H1 (cell line): ENCODE measurements around the gene DGKD. TPM values are rescaled to one million over a fixed set of nuclear protein-coding genes. Genes with fewer than 3 reads are reported as not detected.

Experiments used
- CEBPB ChIP-seq: IDR thresholded peaks from 2 replicates; pipeline ENCODE4 v1.6.1; 2012; ENCODE audit warnings: low read depth, low read length
- JUN ChIP-seq: IDR thresholded peaks from 2 replicates; pipeline ENCODE4 v1.6.1; 2011; ENCODE audit warnings: low read depth, mild to moderate bottlenecking, improper control_type of control experiment, low read length
- KDM5A ChIP-seq: fragments of 200-600 bp; IDR thresholded peaks from 2 replicates; pipeline ENCODE4 v1.7.1; 2012; ENCODE audit warnings: mild to moderate bottlenecking, low read length, inconsistent platforms, mixed read lengths
- SP4 ChIP-seq: IDR thresholded peaks from 2 replicates; pipeline ENCODE4 v1.6.1; 2012; ENCODE audit warnings: low read length, inconsistent platforms
- polyA plus RNA-seq, 7 experiments: library from polyadenylated mRNA; depleted of rRNA in 3 of 7; stranded (reverse) in 5 of 7; unstranded in 2 of 7; fragments of >200 nt in 5 of 7; fragments of 200-250 nt in 2 of 7; gene quantifications; 1 replicate in 5 of 7; 2 replicates in 1 of 7; 4 replicates in 1 of 7; pipeline versions ENCODE4 v1.2.1 to v1.2.3, GENCODE V29; 2011 to 2013; ENCODE audit warnings: missing spikeins in 2 of 7, mixed read lengths in 2 of 7
- total RNA-seq: library from RNA; stranded (reverse); fragmentation: NEBNext Ultra II Directional; extraction: Animal tissue kit (Norgen Biotek cat#: 25700); gene quantifications from 2 replicates; pipeline ENCODE4 v1.2.1, GENCODE V29; 2021
- TF ChIP-seq, protein P1 (sequence below), 3 experiments: IDR thresholded peaks; 1 replicate in 2 of 3; 2 replicates in 1 of 3; pipeline versions ENCODE4 v1.5.1 to v1.6.1; 2011; ENCODE audit warnings: low read length in 3 of 3, mild to moderate bottlenecking in 3 of 3, inconsistent platforms in 2 of 3, low read depth in 1 of 3, moderate library complexity in 1 of 3; ENCODE audit not compliant: insufficient read depth in 1 of 3; ENCODE audit errors: control extremely low read depth in 1 of 3

The DGKD gene
- total and polyA plus RNA-seq, 2 of the 8 experiments (the other 6 are each of a cell fraction or from before 2014, with no cell fraction given) = 7.7 to 30.9 TPM

DNA sequence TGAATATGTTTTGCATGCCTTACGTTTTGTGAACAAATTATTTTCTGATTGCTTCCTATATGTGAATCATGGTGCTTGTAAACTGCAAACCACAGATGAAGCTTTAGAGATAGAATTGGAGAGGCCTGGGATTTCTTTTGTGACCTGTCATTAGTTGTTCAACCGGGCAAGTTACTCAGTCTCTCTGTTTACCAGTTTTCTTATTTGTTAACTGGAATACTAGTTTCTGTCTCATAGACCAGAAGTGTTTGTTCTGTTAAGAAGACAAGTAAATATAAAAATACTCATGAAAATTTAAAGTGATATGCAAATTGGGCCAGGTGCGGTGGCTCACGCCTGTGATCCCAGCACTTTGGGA is 27.3 kb downstream of the DGKD start (continued):
- TF ChIP-seq, protein P1, sequence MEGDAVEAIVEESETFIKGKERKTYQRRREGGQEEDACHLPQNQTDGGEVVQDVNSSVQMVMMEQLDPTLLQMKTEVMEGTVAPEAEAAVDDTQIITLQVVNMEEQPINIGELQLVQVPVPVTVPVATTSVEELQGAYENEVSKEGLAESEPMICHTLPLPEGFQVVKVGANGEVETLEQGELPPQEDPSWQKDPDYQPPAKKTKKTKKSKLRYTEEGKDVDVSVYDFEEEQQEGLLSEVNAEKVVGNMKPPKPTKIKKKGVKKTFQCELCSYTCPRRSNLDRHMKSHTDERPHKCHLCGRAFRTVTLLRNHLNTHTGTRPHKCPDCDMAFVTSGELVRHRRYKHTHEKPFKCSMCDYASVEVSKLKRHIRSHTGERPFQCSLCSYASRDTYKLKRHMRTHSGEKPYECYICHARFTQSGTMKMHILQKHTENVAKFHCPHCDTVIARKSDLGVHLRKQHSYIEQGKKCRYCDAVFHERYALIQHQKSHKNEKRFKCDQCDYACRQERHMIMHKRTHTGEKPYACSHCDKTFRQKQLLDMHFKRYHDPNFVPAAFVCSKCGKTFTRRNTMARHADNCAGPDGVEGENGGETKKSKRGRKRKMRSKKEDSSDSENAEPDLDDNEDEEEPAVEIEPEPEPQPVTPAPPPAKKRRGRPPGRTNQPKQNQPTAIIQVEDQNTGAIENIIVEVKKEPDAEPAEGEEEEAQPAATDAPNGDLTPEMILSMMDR (IDR thresholded peaks at IDR 0.05; ENCODE audit: control extremely low read depth in 1 of 3, insufficient read depth in 1 of 3, low read depth in 1 of 3, low read length in 3 of 3) = no peak
- TF ChIP-seq CEBPB = no peak
- TF ChIP-seq SP4 = no peak
- TF ChIP-seq KDM5A = no peak
- TF ChIP-seq JUN = no peak
- TF ChIP-seq, all 59 proteins: peak for 0
